Measurements from ENCODE around the gene CNTN5.

DNA sequence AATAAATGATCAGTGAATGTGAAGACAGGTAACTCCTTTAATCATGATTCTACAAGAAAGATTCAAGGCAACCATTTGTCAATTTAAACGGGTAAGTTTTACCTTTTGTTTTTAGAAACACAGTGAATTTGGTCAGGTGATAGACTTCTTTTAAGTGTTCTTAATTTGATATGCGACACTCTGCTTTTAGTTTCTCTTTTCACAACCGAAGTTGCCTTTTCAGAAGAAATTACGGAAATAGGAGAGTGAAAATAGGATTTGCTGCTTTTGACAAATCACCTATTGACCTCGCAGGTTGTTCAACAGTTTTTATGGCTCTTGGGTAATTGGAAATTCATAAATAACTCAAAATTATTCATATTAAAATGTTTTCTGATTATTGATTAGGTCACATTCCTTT, 142.1 kb downstream of the CNTN5 start:
- TF ChIP-seq EZH2 (IDR thresholded peaks at IDR 0.05; ENCODE audit: insufficient read depth, poor library complexity, severe bottlenecking) (no peak), EZH2phosphoT487 (IDR thresholded peaks at IDR 0.05; ENCODE audit: insufficient read depth, low read depth) (no peak)

All from GM23248 (cell line).